Lower leg skin (tissue), 4 donors: ENCODE data around the gene TSC22D3. TPM values are rescaled to one million over a fixed set of nuclear protein-coding genes. Genes with fewer than 3 reads are reported as not detected.

Experiments
- DNase-seq, 2 donors: peaks; one replicate each; pipeline ENCODE4 v3.0.0-alpha.2; 2019; ENCODE audit warnings: low spot score in 2 of 2
- H3K4me3 ChIP-seq: fragments of 200-600 bp; sonication (generic); 2 replicates; pipeline ENCODE4 v1.5.1; 2017; ENCODE audit warnings: mild to moderate bottlenecking, low read depth; ENCODE audit not compliant: poor library complexity, severe bottlenecking
- POLR2A ChIP-seq, 2 donors: fragments of 450-650 bp; IDR thresholded peaks; one replicate each; pipeline ENCODE4 v1.6.1; 2016 to 2017; ENCODE audit warnings: antibody characterized with exemption in 2 of 2, mild to moderate bottlenecking in 1 of 2, moderate library complexity in 1 of 2
- WGBS, 2 donors: methylation state at CpG; one replicate each; pipeline ENCODE4 v1.1.5; 2018; 5-methylcytosine and 5-hydroxymethylcytosine counted together
- intact Hi-C: fragments of 100-400 bp; cut with DNase I; formaldehyde crosslinking; loops from one replicate; pipeline ENCODE4 v1.15.0; 2023; ENCODE audit warnings: low total_unique reads
- total RNA-seq, 4 donors: library from RNA; depleted of rRNA; stranded (reverse); fragments of >200 nt; gene quantifications; one replicate each; pipeline ENCODE4 v1.1.0, GENCODE V29; 2016
- TF ChIP-seq, protein P1 (sequence below), 3 donors: fragments of 450-650 bp; IDR thresholded peaks; one replicate each; pipeline ENCODE4 v1.5.1; 2016; ENCODE audit warnings: antibody characterized with exemption in 3 of 3, mild to moderate bottlenecking in 3 of 3, moderate library complexity in 2 of 3

TSC22D3 gene
- total RNA-seq, 4 donors from 2014 or later = 474 to 1,005 (median 756) TPM

DNA sequence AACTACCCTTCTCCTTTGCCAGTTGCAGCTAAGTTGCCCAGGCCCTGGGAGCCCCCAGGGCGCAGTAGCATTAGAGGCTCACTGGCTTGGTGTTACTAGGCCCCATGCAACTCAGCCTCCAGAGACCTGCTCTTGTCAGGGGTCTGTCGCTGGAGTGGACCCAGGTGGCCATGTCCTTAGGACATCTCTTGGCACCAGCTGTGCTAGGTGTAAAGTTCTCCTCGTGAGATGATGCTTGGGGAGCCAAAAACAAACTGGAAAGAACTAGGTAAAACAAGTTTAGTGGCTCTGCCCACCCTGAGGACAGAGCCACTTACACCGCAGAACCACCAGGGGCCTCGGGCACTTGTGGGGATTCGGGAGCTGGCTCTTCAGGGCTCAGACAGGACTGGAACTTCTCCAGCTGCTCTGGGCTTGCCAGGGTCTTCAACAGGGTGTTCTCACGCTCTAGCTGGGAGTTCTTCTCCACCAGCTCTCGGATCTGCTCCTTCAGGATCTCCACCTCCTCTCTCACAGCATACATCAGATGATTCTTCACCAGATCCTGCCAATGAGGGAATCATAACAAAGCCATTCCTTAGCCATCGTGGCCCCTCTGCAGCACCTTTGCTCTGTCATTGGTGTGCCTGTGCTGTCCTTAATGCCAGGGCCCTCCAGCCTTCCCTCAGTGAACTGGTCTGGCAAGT lies 61.2 kb downstream of the TSC22D3 start:
- DNase-seq = peak in 1 of 2 donors; percentile 86
- TF ChIP-seq, protein P1, sequence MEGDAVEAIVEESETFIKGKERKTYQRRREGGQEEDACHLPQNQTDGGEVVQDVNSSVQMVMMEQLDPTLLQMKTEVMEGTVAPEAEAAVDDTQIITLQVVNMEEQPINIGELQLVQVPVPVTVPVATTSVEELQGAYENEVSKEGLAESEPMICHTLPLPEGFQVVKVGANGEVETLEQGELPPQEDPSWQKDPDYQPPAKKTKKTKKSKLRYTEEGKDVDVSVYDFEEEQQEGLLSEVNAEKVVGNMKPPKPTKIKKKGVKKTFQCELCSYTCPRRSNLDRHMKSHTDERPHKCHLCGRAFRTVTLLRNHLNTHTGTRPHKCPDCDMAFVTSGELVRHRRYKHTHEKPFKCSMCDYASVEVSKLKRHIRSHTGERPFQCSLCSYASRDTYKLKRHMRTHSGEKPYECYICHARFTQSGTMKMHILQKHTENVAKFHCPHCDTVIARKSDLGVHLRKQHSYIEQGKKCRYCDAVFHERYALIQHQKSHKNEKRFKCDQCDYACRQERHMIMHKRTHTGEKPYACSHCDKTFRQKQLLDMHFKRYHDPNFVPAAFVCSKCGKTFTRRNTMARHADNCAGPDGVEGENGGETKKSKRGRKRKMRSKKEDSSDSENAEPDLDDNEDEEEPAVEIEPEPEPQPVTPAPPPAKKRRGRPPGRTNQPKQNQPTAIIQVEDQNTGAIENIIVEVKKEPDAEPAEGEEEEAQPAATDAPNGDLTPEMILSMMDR (IDR thresholded peaks at IDR 0.05) = no peak
- TF ChIP-seq POLR2A (IDR thresholded peaks at IDR 0.05) = no peak
- 30 to 49% methylated on average over 4 to 9 of the region's 9 CpGs for WGBS, 2 donors
- H3K4me3 ChIP-seq = peak overlapping the region; percentile 78
- intact Hi-C loops = no loop called here

DNA sequence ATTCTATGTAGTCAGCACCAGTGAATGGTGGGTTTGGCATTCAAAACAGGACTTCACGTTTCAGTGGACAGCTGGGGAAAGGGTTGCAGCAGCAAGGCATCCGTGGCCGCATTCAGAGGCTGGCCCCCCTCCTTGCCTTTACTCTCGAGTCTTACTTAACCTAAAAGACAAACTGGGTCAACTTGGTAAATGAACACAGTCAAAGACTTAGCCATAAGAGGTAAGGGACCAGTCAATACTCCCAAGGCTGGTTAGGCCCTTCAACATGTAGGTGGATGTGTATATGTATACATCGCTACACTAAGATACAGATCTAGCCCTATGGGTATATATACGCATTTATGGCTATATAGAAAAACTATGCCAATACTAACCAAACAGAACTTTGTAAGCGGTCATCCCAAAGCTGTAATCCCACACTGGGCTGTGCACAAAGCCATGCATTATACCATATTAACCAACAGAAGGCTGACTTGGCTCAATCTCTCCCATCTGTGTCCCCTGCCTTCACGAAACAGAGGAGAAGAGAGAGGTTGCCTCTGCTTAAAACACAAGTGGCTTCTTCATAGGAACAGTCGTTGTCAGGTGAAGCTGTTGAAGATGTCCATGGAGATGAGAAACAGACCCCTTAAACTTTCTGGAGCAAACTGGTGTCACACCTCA lies 61.9 kb downstream of the TSC22D3 start:
- peak overlapping the region; percentile 78 for H3K4me3 ChIP-seq
- 50 to 57% methylated on average over 9 of the region's 9 CpGs for WGBS, 2 donors
- DNase-seq = peak in 1 of 2 donors; percentile 86
- TF ChIP-seq, protein P1 (IDR thresholded peaks at IDR 0.05) = no peak
- TF ChIP-seq POLR2A (IDR thresholded peaks at IDR 0.05) = no peak
- intact Hi-C loops = no loop called here

DNA sequence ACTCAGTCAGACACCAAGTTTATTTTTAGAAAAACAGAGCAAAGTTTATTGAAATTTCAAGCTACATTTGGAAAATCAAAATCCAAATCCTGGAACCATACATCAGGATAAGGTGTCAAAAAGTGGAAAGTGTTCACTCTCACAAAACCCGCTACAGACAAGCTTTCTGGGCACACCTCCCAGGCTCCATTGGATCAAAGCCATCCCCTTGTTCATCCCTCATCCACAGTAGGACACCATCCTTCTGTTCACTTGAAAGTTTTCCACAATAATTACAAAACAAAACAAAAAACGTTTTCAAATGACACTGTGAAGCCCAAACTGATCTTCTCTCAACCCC lies 62.4 kb downstream of the TSC22D3 start:
- 21 to 46% methylated on average over 2 of the region's 2 CpGs for WGBS, 2 donors
- DNase-seq = peak in 1 of 2 donors; percentile 70
- H3K4me3 ChIP-seq = peak overlapping the region; percentile 12
- intact Hi-C loops = no loop called here
- TF ChIP-seq, protein P1 (IDR thresholded peaks at IDR 0.05) = no peak
- TF ChIP-seq POLR2A (IDR thresholded peaks at IDR 0.05) = no peak

DNA sequence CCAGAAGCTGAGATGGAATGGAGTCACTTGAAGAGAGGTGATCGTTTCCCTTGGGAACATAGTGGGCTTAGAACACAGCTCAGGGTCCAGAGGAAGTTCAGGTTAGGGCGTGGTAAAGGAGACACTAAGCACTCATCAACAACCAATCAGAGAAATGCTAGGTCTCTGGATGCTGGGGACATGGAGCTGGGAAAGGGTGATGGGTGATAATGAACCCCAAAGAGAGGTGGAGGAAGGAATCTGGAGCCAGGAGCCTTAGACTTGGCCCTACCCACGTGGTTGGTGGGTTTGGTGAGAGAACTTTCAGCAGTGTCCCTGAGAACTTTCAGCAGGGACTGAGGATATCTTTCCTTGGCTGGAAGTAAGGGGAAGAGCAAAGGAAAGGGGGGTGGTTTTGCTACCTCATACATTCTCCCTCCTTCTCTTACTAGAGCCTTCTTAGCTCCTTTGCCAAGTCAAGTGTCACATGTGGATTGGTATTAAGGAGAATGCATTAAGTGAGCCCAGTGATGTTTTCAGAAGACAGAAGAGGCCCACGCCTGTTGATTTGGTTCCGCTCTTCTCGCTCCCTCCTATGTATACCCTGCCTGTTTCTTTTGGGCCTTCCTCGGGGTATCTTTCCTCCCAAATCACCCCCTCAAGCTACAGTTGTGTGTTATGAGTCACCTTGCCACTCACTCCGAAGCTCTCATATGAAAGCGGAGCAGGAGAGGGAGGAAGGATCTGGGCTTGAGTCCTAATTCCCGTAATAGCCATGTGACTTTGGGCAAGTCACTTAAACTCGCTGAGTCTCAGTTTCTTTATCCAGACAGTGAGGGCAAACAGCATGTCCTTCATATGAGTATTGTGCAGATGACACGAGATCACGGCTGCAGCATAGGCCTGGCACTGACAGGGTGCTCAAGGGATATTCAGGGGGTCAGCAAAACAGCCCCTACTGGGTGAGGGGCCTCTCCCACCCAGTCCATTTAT lies 63.1 kb downstream of the TSC22D3 start:
- intact Hi-C loops = no loop called here
- peak; percentile 65 to 84 for DNase-seq
- no peak overlapping the region for H3K4me3 ChIP-seq
- 40 to 48% methylated on average over 13 of the region's 13 CpGs for WGBS, 2 donors
- TF ChIP-seq POLR2A (IDR thresholded peaks at IDR 0.05) = no peak
- TF ChIP-seq, protein P1 (IDR thresholded peaks at IDR 0.05) = no peak

DNA sequence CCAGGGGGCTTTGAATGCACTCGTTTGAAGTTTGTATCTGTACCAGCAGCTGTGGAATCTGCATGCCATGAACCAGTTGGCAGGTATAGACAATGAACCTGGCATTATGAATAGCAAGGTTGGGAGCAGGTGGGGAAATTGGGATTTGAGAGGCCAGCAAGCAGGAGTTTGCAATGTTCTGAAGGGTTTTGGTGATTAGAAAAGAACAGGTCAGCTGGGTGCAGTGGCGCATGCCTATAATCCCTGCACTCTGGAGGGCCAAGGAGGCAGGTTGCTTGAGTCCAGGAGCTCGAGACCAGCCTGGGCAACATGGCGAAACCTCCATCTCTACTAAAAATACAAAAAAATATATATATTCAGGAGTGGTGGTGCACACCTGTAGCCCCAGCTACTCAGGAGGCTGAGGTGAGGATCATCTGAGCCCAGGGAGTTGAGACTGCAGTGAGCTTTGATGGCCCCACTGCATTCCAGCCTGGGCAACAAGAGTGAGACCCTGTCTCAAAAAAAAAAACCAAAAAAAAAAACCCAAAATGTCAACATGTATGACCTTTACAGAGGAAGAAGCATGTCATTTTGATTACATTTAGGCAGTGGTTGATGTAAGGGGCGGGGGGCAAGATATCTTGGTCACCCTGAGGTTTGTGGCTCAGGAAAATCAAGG lies 63.9 kb downstream of the TSC22D3 start:
- no peak overlapping the region for H3K4me3 ChIP-seq
- DNase-seq = peak in 1 of 2 donors; percentile 81
- TF ChIP-seq POLR2A (IDR thresholded peaks at IDR 0.05) = no peak
- TF ChIP-seq, protein P1 (IDR thresholded peaks at IDR 0.05) = no peak
- intact Hi-C loops = no loop called here
- 59 to 67% methylated on average over 5 of the region's 5 CpGs for WGBS, 2 donors
